PC-9 (cell line): ENCODE results near the gene SPEN. TPM values are rescaled to one million over a fixed set of nuclear protein-coding genes. Genes with fewer than 3 reads are reported as not detected.

Experiments used
- BruUV-seq: library from RNA; stranded (reverse); fragments of 400-500 nt; replicated peaks from 2 replicates; lab custom pipeline; 2021; lab: Mats Ljungman, UMichigan
- CTCF ChIA-PET: fragments of 300-600 bp; sonication (Branson Sonifier 250); formaldehyde crosslinking; loops from one replicate; lab custom pipeline; 2022; ENCODE audit warnings: antibody characterized with exemption; lab: Charles Lee
- POLR2A ChIA-PET: fragments of 300-600 bp; sonication (Branson Sonifier 250); formaldehyde crosslinking; loops from one replicate; lab custom pipeline; 2022; ENCODE audit warnings: antibody characterized with exemption; ENCODE audit not compliant: unreplicated experiment; lab: Charles Lee
- DNase-seq, 2 experiments: peaks; one replicate each; pipeline versions ENCODE4 v3.0.0 to v3.0.0-alpha.2; 2015 to 2022; ENCODE audit warnings: mixed read lengths in 1 of 2
- H2AFZ ChIP-seq: fragments of 200-600 bp; sonication (generic); 2 replicates; pipeline ENCODE4 v1.8.1; 2017; ENCODE audit warnings: antibody characterized with exemption
- H3F3A ChIP-seq: fragments of 200-600 bp; sonication (generic); 2 replicates; pipeline ENCODE4 v1.8.1; 2017; ENCODE audit warnings: antibody characterized with exemption, mild to moderate bottlenecking, low read depth; ENCODE audit not compliant: insufficient read depth
- H3K27ac ChIP-seq: fragments of 200-600 bp; sonication (generic); 2 replicates; pipeline ENCODE4 v1.6.1; 2016; ENCODE audit warnings: mixed run types
- H3K27me3 ChIP-seq: fragments of 200-600 bp; sonication (generic); 2 replicates; pipeline ENCODE4 v1.6.1; 2016; ENCODE audit warnings: low read depth, mixed run types; ENCODE audit not compliant: insufficient read depth
- H3K36me3 ChIP-seq: fragments of 200-600 bp; sonication (generic); 2 replicates; pipeline ENCODE4 v1.6.1; 2016; ENCODE audit warnings: low read depth, mixed run types
- H3K4me1 ChIP-seq: fragments of 200-600 bp; sonication (generic); replicated peaks from 2 replicates; pipeline ENCODE4 v1.6.1; 2016; ENCODE audit warnings: mixed run types; ENCODE audit not compliant: insufficient read depth
- H3K4me2 ChIP-seq: fragments of 200-600 bp; sonication (generic); 2 replicates; pipeline ENCODE4 v1.6.1; 2017; ENCODE audit warnings: mixed run types
- H3K4me3 ChIP-seq: fragments of 200-600 bp; sonication (generic); 2 replicates; pipeline ENCODE4 v1.6.1; 2016; ENCODE audit warnings: mixed run types
- H3K79me2 ChIP-seq: fragments of 200-600 bp; sonication (generic); 2 replicates; pipeline ENCODE4 v1.6.1; 2017; ENCODE audit warnings: low read depth, mixed run types
- H3K9me2 ChIP-seq: fragments of 200-600 bp; sonication (generic); 2 replicates; pipeline ENCODE4 v1.8.1; 2017; ENCODE audit warnings: mild to moderate bottlenecking; ENCODE audit not compliant: insufficient read depth
- H3K9me3 ChIP-seq: fragments of 200-600 bp; sonication (generic); 2 replicates; pipeline ENCODE4 v1.8.1; 2016; ENCODE audit warnings: low read depth; ENCODE audit not compliant: insufficient read depth
- H4K20me1 ChIP-seq: fragments of 200-600 bp; sonication (generic); 2 replicates; pipeline ENCODE4 v1.8.1; 2017; ENCODE audit not compliant: insufficient read depth
- EZH2 ChIP-seq: fragments of 200-600 bp; sonication (generic); IDR thresholded peaks from 2 replicates; pipeline ENCODE4 v1.8.0; 2017; ENCODE audit warnings: antibody characterized with exemption, low read depth
- intact Hi-C: fragments of 100-400 bp; cut with micrococcal nuclease; formaldehyde crosslinking; loops from one replicate; pipeline ENCODE4 v1.10.0; 2022; ENCODE audit not compliant: unreplicated experiment
- total RNA-seq: library from RNA; stranded (reverse); gene quantifications from 2 replicates; pipeline ENCODE4 v1.2.3, GENCODE V29; 2021
- TF ChIP-seq, protein P1 (sequence below): fragments of 200-600 bp; sonication (generic); conservative IDR thresholded peaks from 2 replicates; pipeline ENCODE4 v1.6.1; 2017; ENCODE audit warnings: mixed run types, antibody characterized with exemption, mild to moderate bottlenecking, moderate library complexity

SPEN gene
- total RNA-seq, 1 experiment from 2014 or later = 46.8 TPM

- H3K79me2 ChIP-seq = peaks cover 16% of the 10 kb centered on the region; the same call in 1 of the 2 replicates
- peaks cover 30% of the 10 kb centered on the region for H3K4me1 ChIP-seq
- no peaks in the 10 kb centered on the region for H3K9me3 ChIP-seq
- H3K27me3 ChIP-seq = no peaks in the 10 kb centered on the region
- no peaks in the 10 kb centered on the region for H4K20me1 ChIP-seq
- no peak overlapping the region for H3K4me2 ChIP-seq
- H3F3A ChIP-seq = peaks cover 10% of the 10 kb centered on the region; the same call in 1 of the 2 replicates
- no TSS peak for BruUV-seq
- peak in 1 of 2 experiments; percentile 37 for DNase-seq
- intact Hi-C loops = no loop called here
- no peak for TF ChIP-seq EZH2
- TF ChIP-seq, protein P1, sequence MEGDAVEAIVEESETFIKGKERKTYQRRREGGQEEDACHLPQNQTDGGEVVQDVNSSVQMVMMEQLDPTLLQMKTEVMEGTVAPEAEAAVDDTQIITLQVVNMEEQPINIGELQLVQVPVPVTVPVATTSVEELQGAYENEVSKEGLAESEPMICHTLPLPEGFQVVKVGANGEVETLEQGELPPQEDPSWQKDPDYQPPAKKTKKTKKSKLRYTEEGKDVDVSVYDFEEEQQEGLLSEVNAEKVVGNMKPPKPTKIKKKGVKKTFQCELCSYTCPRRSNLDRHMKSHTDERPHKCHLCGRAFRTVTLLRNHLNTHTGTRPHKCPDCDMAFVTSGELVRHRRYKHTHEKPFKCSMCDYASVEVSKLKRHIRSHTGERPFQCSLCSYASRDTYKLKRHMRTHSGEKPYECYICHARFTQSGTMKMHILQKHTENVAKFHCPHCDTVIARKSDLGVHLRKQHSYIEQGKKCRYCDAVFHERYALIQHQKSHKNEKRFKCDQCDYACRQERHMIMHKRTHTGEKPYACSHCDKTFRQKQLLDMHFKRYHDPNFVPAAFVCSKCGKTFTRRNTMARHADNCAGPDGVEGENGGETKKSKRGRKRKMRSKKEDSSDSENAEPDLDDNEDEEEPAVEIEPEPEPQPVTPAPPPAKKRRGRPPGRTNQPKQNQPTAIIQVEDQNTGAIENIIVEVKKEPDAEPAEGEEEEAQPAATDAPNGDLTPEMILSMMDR = no peak
- H3K27ac ChIP-seq = 0 out of 2 replicates have a peak overlapping the region, but pooled peaks have one; percentile 23
- H2AFZ ChIP-seq = no peak overlapping the region
- CTCF ChIA-PET = interaction anchor here (0.6 kb wide), 1 partner anchor 172 kb away, joined by 3 read pairs; no protein-coding TSS in a partner anchor
- POLR2A ChIA-PET = no interaction called here
- H3K9me2 ChIP-seq = no peaks in the 10 kb centered on the region
- no peaks in the 10 kb centered on the region for H3K36me3 ChIP-seq
- H3K4me3 ChIP-seq = no peak overlapping the region
Measured at GRCh38 chr1:15954316-15954715, 106.8 kb downstream of the SPEN start.

DNA sequence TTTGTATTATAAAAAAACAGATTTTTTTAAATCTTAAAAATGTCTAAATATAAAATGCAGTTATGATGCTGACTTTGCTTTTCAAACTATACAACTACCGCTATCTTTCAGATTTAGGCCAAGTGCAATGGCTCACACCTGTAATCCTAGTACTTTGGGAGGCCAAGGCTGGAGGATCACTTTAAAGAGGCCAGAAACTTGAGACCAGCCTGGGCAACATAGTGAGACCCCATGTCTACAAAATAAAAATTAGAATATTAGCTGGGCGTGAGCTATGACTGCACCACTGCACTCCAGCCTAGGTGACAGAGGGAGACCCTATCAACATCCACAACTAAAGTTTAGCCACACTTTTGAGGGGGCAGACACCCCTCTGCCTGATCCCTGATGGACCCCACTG lies 108.0 kb downstream of the SPEN start:
- Histone ChIP-seq H3K9me2 (no peaks in the 10 kb centered on the region), H3K27ac (no peak overlapping the region), H4K20me1 (no peaks in the 10 kb centered on the region), H3K9me3 (no peaks in the 10 kb centered on the region), H3K4me3 (no peak overlapping the region), H3K36me3 (no peaks in the 10 kb centered on the region), H3K4me2 (no peak overlapping the region), H3F3A (peaks cover 10% of the 10 kb centered on the region; the same call in 1 of the 2 replicates), H2AFZ (no peak overlapping the region), H3K79me2 (peaks cover 12% of the 10 kb centered on the region; the same call in 1 of the 2 replicates), H3K4me1 (peaks cover 28% of the 10 kb centered on the region), H3K27me3 (no peaks in the 10 kb centered on the region)
- ChIA-PET CTCF (no interaction called here), POLR2A (no interaction called here)
- no TSS peak for BruUV-seq
- intact Hi-C loops = no loop called here
- no peak for TF ChIP-seq EZH2
- TF ChIP-seq, protein P1 = no peak
- DNase-seq = no peak

DNA sequence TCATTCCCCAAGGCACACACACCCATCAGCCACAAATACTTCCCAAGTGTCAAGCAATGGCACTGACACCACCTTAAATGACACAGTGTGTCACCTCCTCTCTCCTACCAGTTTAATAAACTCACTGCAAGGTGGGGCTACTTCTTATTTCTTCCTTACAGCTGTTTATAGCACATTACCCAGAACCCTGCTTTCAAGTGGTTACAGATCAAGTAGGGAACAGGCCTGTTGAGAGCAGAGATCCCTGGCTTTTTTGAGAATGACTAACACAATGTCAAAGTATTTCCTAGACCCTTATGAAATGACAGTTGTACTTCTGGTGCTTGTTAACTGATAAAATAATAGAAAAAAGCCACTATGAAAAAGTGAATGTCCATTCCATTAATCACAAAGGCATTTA lies 108.6 kb downstream of the SPEN start:
- Histone ChIP-seq H3K4me1 (peaks cover 24% of the 10 kb centered on the region), H3K4me2 (no peak overlapping the region), H3K27ac (no peak overlapping the region), H4K20me1 (no peaks in the 10 kb centered on the region), H3K27me3 (no peaks in the 10 kb centered on the region), H3K79me2 (peaks cover 8% of the 10 kb centered on the region; the same call in 1 of the 2 replicates), H3K9me2 (no peaks in the 10 kb centered on the region), H3K4me3 (no peak overlapping the region), H3F3A (peaks cover 10% of the 10 kb centered on the region; the same call in 1 of the 2 replicates), H3K9me3 (no peaks in the 10 kb centered on the region), H3K36me3 (no peaks in the 10 kb centered on the region), H2AFZ (no peak overlapping the region)
- ChIA-PET CTCF (no interaction called here), POLR2A (interaction anchor here (0.7 kb wide), 1 partner anchor 393 kb away, joined by 3 read pairs; no protein-coding TSS in a partner anchor)
- no TSS peak for BruUV-seq
- DNase-seq = no peak
- intact Hi-C loops = no loop called here
- no peak for TF ChIP-seq EZH2
- TF ChIP-seq, protein P1 = no peak
